HG03066 (cell line): ENCODE data around the gene ARRDC3.
"Not testable (repeated sequence)": the region's sequence is repeated elsewhere in the genome, so short reads cannot be mapped to it uniquely, and the experiment has no call there.

ENCODE experiments used
- ATAC-seq: cut with Tn5 transposase; IDR thresholded peaks from one replicate; pipeline ENCODE4 v1.9.1; 2021; ENCODE audit warnings: low read depth; ENCODE audit not compliant: unreplicated experiment

The ARRDC3 gene

DNA sequence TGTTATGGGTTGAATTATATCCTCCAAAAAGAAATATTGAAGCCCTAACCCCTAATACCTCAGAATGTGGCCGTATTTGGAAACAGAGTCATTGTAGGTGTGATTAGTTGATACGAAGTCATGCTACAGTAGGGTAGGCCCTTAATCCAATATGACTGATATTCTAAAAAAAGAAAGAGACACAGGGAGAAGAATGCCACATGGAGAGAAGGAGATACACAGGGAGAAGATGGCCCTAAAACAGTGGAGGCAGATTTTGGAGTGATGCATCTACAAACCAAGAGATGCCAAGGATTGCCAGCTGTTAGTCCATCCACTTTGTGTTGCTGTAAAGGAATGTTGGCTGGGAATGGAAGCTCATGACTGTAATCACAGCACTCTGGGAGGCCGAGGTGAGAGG, 21.3 kb downstream of the ARRDC3 start:
- no peak for ATAC-seq

DNA sequence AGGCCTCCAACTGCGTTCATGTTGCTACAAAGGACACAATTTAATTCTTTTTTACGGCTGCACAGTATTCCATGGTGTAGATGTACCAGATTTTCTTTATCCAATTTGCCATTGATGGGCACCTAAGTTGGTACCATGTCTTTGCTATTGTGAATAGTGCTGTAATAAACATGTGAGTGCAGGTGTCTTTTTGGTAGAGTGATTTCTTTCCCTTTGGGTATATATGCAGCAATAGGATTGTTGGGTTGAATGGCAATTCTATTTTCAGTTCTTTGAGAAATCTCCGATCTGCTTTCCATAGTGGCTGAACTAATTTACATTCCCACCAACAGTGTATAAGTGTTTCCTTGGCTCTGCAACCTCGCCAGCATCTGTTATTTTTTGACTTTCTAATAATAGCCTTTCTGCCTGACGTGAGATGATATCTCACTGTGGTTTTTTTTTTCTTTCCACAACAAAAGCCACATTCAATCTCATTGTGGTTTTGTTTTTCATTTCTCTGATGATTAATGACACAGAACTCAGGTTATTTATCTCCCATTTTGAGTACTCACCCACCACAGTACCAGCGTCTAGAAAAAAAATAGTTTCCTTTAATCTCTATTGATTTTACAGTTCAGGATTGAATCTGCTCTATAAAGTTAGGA, 21.9 kb downstream of the ARRDC3 start:
- ATAC-seq: peak; percentile 79

DNA sequence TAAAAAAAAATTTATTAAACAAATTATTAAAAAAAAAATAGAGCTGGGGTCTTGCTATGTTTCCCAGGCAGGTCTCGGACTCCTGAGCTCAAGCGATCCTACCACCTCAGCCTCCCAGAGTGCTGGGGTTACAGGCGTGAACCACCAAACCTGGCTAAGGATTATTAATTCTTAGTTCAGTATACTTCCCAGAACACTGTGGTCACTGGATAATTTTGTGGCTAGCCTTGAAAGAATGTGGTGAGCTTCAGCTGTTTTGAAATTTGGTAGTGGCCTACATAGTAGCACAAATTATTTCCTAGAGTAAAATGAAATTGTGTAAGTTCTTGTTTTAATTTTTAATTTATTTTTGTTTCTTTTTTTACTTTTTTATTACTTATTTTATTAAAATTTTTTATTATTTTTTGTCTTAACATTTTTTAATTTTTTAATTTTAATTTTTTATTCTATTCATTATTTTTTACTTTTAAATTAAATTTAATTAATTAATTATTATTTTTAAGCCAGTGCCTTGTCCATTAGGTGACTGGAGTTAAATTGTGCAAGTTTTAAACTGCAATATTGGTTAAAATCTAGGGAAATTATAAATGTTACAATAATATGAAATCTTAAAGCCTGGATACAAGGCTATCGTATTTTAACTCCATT, 23.0 kb downstream of the ARRDC3 start:
- ATAC-seq: no peak

DNA sequence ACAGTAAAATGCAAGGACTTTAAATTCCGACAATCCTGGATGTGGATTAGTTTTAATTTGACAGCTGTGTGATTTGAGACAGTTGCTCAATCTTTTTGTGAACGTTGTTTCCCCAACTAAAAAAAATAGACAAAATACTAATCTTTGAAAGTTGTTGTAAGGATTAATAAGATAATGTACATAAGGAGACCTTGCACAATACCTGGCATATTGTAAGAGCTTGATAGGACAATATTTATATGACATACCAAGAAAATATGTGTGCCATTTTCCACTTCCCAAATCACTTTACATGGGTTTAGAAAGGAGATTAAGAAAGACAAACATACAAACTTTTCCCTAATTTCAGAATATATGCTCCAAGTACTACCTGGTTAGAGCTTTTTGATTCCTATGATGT, 25.3 kb downstream of the ARRDC3 start:
- no peak for ATAC-seq

DNA sequence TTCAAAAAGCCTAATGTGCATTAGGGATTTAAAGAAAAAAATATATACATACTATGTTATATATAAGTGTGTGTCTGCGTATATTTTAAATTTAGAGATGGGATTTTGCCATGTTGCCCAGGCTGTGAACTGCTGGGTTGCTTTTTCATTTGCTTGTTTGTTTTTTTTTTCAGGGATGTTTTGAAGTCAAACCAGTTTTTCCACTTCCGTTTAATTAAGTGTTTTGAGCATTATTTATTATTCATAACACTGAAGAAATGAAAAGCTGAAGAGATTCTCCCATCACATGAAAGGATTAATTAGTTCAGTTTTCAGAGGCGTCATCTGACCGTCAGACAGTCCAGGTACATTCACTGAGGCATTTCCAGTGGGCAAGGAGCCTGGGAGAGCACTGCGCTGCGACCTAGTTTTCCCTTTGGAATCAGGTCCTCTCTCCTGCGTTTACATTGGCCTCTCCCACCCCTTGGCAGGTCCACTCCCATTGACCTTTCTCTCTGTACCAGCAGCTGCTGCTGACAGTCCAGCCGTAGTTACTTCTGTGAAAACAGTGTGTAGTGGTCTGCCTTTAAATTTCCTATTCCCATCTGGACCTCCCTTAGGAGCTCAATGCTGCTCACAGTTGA, 26.0 kb downstream of the ARRDC3 start:
- ATAC-seq: no peak

DNA sequence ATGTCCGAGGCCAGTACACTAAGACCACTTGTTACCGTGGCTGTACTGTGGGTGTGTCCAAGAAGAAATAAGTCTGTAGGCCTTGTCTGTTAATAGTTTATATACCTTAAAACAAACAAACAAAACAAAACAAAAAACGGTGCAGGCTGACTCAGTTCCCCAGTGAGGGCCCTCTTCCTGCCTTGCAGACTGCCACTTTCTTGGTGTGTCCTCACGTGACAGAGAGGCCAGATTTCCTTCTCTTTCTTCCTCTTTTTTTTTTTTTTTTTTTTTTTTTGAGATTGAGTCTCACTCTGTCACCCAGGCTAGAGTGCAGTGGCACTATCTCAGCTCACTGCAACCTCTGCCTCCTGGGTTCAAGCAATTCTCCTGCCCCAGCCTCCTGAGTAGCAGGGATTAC, 28.2 kb downstream of the ARRDC3 start:
- not testable (repeated sequence) for ATAC-seq

DNA sequence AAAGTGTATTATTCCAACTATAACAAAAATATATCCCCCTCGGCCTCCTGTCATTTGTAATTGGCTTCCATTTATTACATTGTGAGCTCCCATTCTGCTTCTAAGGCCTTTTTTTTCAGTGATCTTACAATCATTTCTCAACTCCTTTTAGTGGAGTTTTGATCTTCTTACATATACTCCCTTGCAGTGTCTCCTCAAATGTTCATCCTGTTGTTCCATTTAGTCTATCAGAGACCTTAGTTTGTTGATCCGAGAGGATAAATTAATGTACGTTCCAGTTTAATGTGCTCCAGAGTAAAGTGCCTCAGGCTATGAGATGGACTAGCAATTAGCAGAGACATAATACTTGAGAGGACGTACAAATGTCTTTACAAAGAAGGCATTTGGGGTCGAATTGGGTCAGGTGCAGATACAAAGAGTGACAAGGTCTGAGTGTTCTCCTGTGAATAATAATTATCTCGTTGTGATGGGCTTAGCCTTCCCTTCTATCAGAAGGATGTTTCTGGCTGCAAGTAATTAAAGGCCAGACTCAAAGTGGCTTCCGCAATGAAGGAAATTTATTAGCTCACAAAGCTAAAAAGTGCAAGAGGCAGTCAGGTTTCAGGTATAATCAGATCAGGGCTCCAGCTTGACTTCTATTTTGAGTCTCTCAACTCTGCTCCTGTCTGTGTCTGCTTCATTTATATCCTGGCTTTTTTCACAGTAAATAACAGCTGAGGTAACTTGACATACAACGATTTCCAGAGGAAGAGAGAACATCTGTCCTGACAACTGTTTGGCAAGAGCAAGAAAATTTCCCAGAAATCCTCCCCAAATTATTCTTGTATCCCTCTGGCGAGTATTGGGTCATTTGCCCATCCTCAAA, 30.1 kb downstream of the ARRDC3 start:
- ATAC-seq: no peak

DNA sequence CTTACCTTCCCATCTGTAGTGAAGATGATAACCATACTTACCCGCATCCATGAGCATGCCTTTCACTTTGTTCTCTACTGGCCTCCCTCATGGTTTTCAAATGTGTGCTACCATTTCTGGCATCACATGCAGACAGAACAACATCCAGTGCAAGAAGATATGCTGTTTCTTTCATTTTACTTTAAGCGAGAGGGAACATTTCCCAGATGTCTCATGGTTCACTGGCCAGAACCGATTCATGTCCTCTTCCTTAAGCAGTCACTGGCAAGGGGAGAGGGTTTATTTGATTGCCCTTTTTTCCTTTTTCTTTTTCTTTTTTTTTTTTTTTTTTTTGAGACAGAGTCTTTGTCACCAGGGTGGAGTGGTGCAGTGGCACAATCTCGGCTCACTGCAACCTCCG, 37.7 kb downstream of the ARRDC3 start:
- ATAC-seq: no peak

DNA sequence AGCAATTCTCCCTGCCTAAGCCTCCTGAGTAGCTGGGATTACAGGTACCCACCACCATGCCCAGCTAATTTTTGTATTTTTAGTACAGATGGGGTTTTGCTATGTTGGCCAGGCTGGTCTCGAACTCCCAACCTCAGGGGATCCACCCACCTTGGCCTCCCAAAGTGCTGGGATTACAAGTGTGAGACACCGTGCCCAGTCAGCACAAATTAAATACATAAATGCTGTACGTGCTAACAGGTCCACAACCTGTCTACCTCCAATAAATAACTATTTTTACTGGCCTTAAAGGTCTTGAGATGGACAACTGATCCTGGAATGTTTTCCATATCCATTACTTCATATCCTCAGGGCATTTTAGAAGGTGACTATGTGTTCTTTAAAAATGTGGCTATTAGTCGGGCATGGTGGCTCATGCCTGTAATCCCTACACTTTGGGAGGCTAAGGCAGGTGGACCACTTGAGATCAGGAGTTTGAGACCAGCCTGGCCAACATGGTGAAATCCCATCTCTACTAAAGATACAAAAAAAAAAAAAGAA, 38.4 kb downstream of the ARRDC3 start:
- not testable (repeated sequence) for ATAC-seq

DNA sequence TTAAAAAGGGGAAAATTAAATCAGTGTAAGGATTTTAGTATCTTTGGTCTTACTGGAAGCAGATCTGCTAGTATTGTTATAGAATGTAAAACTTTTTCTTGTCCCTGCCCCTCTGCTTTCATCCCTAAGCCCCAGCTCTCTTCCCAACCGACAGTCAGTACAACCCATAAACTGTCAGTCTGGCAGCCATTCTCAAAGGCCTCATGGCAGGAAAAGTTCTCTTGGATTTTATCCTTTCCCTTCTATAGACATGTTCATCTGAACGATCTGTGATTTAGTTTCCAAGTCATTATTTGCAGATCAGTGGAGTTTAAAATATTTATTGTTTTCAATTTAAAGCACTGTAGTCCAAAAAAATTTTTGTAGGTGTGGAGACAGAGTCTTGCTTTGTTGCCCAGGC, 39.2 kb downstream of the ARRDC3 start:
- no peak for ATAC-seq

DNA sequence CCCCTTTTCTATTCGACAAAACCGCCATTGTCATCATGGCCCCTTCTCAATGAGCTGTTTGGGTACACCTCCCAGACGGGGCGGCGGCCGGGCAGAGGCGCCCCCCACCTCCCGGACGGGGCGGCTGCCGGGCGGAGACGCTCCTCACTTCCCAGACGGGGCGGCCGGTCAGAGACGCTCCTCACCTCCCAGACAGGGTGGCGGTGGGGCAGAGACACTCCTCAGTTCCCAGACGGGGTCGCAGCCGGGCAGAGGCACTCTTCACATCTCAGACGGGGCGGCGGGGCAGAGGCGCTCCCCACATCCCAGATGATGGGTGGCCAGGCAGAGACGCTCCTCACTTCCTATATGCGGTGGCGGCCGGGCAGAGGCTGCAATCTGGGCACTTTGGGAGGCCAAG, 40.2 kb downstream of the ARRDC3 start:
- ATAC-seq: not testable (repeated sequence)

DNA sequence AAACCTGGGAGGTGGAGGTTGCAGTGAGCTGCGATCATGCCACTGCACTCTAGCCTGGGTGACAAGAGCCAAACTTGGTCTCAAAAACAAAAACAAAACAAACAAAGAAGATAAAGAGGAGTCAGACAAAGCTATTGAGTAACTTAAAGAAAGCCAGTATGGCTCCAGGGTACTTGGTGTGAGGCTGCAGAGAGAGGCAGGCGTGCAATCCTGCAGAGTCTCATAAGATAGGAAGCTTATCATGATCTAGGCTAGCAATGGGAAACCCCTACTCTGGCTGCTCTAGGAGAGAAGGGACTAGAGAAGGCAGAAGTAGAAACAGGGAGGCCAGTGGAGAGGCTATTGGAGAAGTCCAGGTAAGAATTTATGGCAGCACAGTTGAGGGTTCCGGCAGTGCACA, 42.0 kb downstream of the ARRDC3 start:
- no peak for ATAC-seq

DNA sequence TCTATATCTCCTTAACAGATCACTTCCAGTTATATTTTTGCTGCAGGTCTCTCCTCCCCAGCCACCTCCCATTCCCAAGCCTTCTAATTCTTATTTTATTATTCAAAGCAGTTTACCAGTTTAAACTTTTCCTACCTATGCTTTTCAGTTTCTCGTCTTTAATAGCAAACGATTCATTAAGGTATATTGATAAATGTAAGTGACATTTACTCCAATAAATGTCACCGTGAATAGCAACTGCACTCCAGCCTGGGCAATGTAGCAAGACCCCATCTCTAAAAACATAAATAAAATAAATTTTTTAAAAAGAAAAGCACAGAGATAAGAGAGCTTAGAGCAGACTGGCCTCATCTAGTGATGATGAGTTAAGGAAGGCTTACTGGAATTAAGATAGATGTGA, 42.6 kb downstream of the ARRDC3 start:
- ATAC-seq: no peak

DNA sequence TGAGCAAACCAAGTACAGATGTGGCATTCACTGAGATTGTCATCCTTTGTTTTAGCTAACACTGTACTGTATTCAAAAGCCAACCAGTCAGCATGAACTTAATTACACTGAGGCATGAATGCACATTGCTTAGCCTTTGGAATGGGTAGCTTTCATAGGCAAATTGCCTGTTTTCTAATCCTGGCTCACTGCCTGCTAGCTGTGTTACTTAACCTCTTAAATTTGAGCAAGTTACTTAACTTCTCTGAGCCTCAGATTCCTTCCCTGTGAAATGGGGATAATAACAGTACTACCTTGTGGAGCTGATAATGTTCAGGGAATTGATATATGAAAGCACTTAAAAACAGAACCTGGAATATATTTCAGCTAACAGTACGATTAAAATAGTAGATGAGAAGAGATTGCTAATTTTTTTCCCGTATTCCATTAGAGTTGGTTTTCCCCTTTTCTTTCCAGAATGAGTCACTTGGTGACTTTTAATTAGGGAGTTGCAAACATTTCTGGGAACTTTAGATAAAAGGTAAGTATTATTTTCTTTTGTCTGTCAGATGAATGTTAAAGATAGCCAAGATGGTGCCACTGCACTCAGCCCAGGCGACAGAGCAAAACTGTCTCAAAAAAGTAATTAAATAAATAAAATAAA, 43.9 kb downstream of the ARRDC3 start:
- ATAC-seq: no peak

DNA sequence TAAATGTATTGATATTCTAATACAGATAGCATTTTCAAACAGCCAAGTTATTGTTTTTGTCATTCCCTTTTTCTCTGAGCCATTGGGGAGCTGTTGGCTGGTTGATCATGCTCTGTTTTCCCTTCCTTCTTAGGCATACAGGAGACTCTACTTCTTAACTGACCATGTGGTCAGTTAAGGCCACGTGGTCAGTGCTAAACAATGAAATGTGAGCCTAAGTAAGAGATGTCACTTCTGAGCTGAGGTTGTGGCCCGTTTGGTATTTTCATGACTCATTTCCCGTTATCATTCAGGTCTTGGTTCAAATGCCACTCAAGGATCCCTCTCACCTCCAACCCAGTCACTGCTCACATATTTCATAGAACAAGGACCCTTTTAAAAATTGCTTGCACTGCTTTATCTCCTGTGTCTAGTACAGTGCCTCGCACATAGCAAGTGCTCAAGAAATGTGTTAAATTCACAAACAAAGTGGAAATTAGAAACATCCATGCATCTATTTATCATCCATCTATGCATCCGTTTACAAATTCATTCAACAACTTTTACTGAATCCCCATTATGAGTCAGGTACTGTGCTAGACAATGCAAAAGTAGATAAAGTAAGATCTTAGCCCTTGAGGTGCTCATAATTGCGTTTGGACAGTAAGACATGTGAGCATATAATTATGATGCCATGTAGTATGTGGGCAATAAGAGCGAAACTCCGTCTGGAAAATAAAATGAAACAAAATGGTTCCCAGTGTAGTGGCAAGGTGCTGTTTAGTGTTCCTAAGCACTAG, 50.7 kb downstream of the ARRDC3 start:
- ATAC-seq: peak; percentile 65

DNA sequence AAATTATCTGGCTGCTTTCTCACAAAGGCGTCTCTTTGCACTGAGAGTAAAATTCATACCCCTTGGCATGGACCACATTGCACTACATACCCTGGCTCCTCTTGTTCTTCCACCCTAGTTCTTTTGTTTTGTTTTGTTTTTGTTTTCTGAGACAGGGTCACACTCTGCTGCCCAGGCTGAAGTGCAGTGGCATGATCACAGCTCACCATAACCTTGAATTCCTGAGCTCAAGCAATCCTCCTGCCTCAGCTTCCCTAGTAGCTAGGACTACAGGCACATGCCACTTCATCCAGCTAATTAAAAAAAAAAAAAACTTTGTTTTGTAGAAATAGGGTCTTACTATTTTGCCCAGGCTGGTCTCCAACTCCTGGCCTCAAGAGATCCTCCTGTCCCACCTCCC, 51.4 kb downstream of the ARRDC3 start:
- no peak for ATAC-seq

DNA sequence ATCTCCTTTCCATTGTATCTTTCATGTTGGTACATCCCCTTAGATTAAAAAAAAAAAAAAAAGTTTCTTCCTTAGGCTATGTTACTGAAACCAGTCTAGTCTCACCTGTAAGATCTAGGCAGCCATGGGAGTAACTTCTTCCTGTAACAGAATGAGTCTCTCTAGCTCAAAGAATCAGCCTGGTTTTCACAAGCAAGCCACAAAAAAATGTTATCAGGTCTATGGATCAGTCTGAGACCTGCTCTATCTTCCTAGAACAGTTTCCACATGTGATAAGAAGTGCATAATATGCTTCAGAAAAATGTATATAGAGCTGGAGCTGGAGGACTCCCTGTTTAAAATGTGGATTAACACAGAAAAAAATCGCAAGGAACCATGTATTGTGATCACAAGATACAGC, 53.8 kb downstream of the ARRDC3 start:
- no peak for ATAC-seq

DNA sequence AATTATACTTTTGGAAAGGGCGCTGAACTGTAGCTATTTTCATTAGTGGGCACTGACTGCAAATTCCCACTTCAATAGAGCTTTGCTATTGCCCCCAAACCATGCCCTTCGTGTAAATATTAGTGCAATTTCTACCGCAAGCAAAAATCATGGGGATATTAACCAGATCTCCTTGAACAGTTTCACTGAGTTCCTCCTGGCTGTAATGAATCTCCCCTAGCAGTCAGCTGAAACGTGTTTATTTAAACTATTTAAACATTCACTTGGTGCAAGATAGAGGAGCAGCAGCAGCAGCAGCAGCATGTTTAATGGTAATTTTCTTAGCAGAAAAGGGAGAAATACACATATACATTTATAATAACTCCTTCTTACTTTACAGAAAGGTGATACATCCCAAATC, 54.4 kb downstream of the ARRDC3 start:
- ATAC-seq: no peak

DNA sequence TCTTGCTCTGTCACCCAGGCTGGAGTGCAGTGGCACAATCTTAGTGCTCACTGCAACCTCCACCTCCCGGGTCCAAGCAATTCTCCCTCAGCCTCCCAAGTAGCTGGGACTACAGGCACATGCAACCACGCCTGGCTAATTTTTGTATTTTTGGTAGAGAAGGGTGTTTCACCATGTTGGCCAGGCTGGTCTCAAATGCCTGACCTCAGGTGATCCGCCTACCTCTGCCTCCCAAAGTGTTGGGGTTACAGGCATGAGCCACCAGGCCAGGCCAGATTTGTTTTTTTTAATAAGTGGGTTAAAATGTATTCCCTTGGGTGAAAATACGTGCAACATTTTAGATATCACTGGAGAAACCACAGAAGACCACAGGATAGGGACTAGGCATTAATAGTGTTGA, 60.1 kb downstream of the ARRDC3 start:
- ATAC-seq: not testable (repeated sequence)

DNA sequence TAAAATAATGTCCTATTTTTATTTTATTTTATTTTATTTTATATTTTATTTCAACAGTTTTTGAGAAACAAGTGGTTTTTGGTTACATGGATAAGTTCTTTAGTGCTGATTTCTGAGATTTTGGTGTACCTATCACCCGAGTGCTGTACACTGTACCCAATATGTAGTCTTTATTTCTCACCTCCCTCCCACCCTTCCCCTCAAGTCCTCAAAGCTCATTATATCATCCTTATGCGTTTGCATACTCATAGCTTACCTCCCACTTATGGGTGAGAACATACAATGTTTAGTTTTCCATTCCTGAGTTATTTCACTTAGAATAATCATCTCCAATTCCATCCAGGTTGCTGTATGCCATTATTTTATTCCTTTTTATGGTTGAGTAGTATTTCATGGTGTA, 63.5 kb downstream of the ARRDC3 start:
- no peak for ATAC-seq
